SU-DHL-6 (cell line): Measurements from ENCODE around the gene XIST.

ENCODE experiments used
- EZH2phosphoT487 ChIP-seq: fragments of 200-600 bp; sonication (generic), shearing (Covaris generic); conservative IDR thresholded peaks from 2 replicates; pipeline ENCODE4 v1.6.1; 2018; ENCODE audit warnings: mild to moderate bottlenecking, antibody characterized with exemption, low read length, moderate library complexity, mixed read lengths
- TF ChIP-seq, protein P1 (sequence below): fragments of 200-600 bp; sonication (generic); IDR thresholded peaks from one replicate; pipeline ENCODE4 v1.5.1; 2017; ENCODE audit warnings: antibody characterized with exemption, mild to moderate bottlenecking, low read length, moderate library complexity; ENCODE audit not compliant: insufficient read depth, poor library complexity, severe bottlenecking

DNA sequence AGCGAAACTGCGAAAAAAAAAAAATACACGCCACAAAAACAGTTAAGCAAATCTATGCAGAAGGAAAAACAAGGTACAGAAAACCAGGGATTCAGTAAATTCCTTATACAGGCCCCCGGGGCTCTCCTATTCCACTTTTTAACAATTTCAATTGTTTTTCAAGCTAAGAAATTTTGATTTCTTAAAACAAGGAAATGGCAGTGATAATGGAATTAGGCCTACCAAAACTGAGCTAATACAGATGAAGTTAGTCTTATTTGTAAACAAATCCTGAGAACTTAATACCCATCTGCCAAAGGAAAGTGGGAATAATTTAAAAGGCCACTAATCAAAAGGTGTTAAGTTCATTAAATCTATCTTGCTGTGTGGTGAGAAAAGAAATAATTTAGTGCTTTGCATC, 20.2 kb downstream of the XIST start:
- TF ChIP-seq, protein P1, sequence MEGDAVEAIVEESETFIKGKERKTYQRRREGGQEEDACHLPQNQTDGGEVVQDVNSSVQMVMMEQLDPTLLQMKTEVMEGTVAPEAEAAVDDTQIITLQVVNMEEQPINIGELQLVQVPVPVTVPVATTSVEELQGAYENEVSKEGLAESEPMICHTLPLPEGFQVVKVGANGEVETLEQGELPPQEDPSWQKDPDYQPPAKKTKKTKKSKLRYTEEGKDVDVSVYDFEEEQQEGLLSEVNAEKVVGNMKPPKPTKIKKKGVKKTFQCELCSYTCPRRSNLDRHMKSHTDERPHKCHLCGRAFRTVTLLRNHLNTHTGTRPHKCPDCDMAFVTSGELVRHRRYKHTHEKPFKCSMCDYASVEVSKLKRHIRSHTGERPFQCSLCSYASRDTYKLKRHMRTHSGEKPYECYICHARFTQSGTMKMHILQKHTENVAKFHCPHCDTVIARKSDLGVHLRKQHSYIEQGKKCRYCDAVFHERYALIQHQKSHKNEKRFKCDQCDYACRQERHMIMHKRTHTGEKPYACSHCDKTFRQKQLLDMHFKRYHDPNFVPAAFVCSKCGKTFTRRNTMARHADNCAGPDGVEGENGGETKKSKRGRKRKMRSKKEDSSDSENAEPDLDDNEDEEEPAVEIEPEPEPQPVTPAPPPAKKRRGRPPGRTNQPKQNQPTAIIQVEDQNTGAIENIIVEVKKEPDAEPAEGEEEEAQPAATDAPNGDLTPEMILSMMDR, result no peak
- no peak for TF ChIP-seq EZH2phosphoT487
